MM.1S (cell line): Measurements from ENCODE around the gene SH3D19.

Source experiments
- DNase-seq: peaks from one replicate; pipeline ENCODE4 v3.0.0-alpha.2; 2015
- H2AFZ ChIP-seq: fragments of 300-600 bp; sonication (generic); 2 replicates; pipeline ENCODE4 v1.6.0; 2016; ENCODE audit warnings: antibody characterized with exemption, low read length
- H3F3A ChIP-seq: fragments of 300-600 bp; sonication (generic); 2 replicates; pipeline ENCODE4 v1.6.1; 2016; ENCODE audit warnings: mild to moderate bottlenecking, antibody characterized with exemption, low read length, moderate library complexity, mixed read lengths; ENCODE audit not compliant: insufficient read depth
- H3K27ac ChIP-seq: fragments of 300-600 bp; sonication (generic); 2 replicates; pipeline ENCODE4 v1.5.1; 2016; ENCODE audit warnings: mild to moderate bottlenecking, low read length
- H3K27me3 ChIP-seq: fragments of 300-600 bp; sonication (generic); replicated peaks from 2 replicates; pipeline ENCODE4 v1.6.0; 2016; ENCODE audit warnings: low read length; ENCODE audit not compliant: insufficient read depth
- H3K36me3 ChIP-seq: fragments of 300-600 bp; sonication (generic); replicated peaks from 2 replicates; pipeline ENCODE4 v1.6.1; 2016; ENCODE audit warnings: mild to moderate bottlenecking, low read length, mixed read lengths; ENCODE audit not compliant: insufficient read depth
- H3K4me1 ChIP-seq: fragments of 300-600 bp; sonication (generic); 2 replicates; pipeline ENCODE4 v1.6.1; 2016; ENCODE audit warnings: low read length, mixed read lengths
- H3K4me2 ChIP-seq: fragments of 300-600 bp; sonication (generic); 2 replicates; pipeline ENCODE4 v1.6.0; 2016; ENCODE audit warnings: low read depth, low read length
- H3K4me3 ChIP-seq: fragments of 300-600 bp; sonication (generic); 2 replicates; pipeline ENCODE4 v1.5.1; 2016; ENCODE audit warnings: low read length, mixed read lengths
- H3K79me2 ChIP-seq: fragments of 300-600 bp; sonication (generic); 2 replicates; pipeline ENCODE4 v1.6.1; 2016; ENCODE audit warnings: mixed run types, low read length, mixed read lengths
- H3K9ac ChIP-seq: fragments of 300-600 bp; sonication (generic); 2 replicates; pipeline ENCODE4 v1.6.1; 2016; ENCODE audit warnings: low read length, mixed read lengths
- H3K9me2 ChIP-seq: fragments of 300-600 bp; sonication (generic); replicated peaks from 2 replicates; pipeline ENCODE4 v1.6.1; 2016; ENCODE audit warnings: mild to moderate bottlenecking, low read length, mixed read lengths; ENCODE audit not compliant: insufficient read depth
- H3K9me3 ChIP-seq: fragments of 300-600 bp; sonication (generic); replicated peaks from 2 replicates; pipeline ENCODE4 v1.6.1; 2016; ENCODE audit warnings: mild to moderate bottlenecking, low read length, mixed read lengths; ENCODE audit not compliant: insufficient read depth
- H4K20me1 ChIP-seq: fragments of 300-600 bp; sonication (generic); 2 replicates; pipeline ENCODE4 v1.6.1; 2016; ENCODE audit warnings: mild to moderate bottlenecking, low read length, moderate library complexity, mixed read lengths; ENCODE audit not compliant: insufficient read depth
- EZH2 ChIP-seq: fragments of 300-600 bp; sonication (generic); optimal IDR thresholded peaks from 2 replicates; pipeline ENCODE3; 2017; ENCODE audit warnings: low read depth, mild to moderate bottlenecking, antibody characterized with exemption, low read length, mixed read lengths
- EZH2phosphoT487 ChIP-seq: fragments of 300-600 bp; sonication (generic); IDR thresholded peaks from 2 replicates; pipeline ENCODE4 v1.6.1; 2018; ENCODE audit warnings: antibody characterized with exemption, low read length
- TF ChIP-seq, protein P1 (sequence below): fragments of 300-600 bp; sonication (generic); IDR thresholded peaks from 2 replicates; pipeline ENCODE4 v1.5.1; 2016; ENCODE audit warnings: antibody characterized with exemption, low read length, mixed read lengths

The SH3D19 gene

DNA sequence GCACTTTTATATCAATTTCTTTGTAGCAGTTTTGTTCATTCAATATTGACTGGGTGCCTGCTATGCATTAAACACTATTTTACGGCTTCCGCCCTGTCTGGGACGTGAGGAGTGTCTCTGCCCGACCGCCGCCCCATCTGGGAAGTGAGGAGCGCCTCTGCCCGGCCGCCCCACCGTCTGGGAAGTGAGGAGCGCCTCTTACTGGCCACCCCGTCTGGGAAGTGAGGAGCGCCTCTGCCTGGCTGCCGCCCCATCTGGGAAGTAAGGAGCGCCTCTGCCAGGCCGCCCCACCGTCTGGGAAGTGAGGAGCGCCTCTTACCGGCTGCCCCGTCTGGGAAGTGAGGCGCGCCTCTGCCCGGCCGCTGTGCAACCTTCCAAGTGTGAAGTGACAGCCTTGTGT, 157.8 kb downstream of the SH3D19 start:
- H3K27ac ChIP-seq = no peak overlapping the region

DNA sequence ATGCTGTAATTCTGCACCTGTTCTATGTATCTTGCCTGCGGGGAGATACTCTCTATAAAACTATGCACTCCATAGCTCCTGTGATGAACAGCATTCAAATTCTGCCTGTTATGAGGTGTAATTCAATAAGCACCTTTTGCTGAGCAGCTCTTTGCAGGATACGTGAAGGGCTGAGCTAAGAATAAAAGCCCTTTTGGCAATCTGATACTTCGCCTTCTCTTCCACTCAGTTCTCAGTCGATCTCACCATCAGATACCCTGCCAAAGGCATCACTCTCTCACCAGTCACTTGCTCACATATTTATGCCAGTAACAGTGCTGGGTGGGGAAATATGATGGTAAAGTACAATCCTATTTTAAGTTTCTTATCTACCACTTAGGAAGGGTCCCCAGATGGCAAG, 158.8 kb downstream of the SH3D19 start:
- no peaks in the 10 kb centered on the region for H3K79me2 ChIP-seq
- H3K27ac ChIP-seq = no peak overlapping the region
- H3K9ac ChIP-seq = no peak overlapping the region
- no peaks in the 10 kb centered on the region for H3K9me3 ChIP-seq
- no peaks in the 10 kb centered on the region for H3K27me3 ChIP-seq
- no peaks in the 10 kb centered on the region for H3K36me3 ChIP-seq
- no peak overlapping the region for H3K4me3 ChIP-seq
- no peaks in the 10 kb centered on the region for H4K20me1 ChIP-seq
- TF ChIP-seq EZH2phosphoT487 (no peak), EZH2 (no peak)
- TF ChIP-seq, protein P1, sequence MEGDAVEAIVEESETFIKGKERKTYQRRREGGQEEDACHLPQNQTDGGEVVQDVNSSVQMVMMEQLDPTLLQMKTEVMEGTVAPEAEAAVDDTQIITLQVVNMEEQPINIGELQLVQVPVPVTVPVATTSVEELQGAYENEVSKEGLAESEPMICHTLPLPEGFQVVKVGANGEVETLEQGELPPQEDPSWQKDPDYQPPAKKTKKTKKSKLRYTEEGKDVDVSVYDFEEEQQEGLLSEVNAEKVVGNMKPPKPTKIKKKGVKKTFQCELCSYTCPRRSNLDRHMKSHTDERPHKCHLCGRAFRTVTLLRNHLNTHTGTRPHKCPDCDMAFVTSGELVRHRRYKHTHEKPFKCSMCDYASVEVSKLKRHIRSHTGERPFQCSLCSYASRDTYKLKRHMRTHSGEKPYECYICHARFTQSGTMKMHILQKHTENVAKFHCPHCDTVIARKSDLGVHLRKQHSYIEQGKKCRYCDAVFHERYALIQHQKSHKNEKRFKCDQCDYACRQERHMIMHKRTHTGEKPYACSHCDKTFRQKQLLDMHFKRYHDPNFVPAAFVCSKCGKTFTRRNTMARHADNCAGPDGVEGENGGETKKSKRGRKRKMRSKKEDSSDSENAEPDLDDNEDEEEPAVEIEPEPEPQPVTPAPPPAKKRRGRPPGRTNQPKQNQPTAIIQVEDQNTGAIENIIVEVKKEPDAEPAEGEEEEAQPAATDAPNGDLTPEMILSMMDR = no peak
- H3K9me2 ChIP-seq = no peaks in the 10 kb centered on the region
- H3F3A ChIP-seq = no peaks in the 10 kb centered on the region
- H3K4me1 ChIP-seq = no peaks in the 10 kb centered on the region
- H3K4me2 ChIP-seq = no peak overlapping the region
- no peak for DNase-seq
- no peak overlapping the region for H2AFZ ChIP-seq

More for the DNA sequence above, 157.8 kb downstream of the SH3D19 start:
- no peak for DNase-seq
- Histone ChIP-seq H3K36me3 (no peaks in the 10 kb centered on the region), H3K4me2 (no peak overlapping the region), H2AFZ (no peak overlapping the region), H3K9me2 (no peaks in the 10 kb centered on the region), H4K20me1 (no peaks in the 10 kb centered on the region), H3K27me3 (no peaks in the 10 kb centered on the region), H3K79me2 (no peaks in the 10 kb centered on the region), H3K4me1 (no peaks in the 10 kb centered on the region), H3K9ac (no peak overlapping the region), H3K4me3 (no peak overlapping the region), H3K9me3 (no peaks in the 10 kb centered on the region), H3F3A (no peaks in the 10 kb centered on the region)
- no peak for TF ChIP-seq EZH2
- TF ChIP-seq, protein P1 = no peak
- TF ChIP-seq EZH2phosphoT487 = no peak

DNA sequence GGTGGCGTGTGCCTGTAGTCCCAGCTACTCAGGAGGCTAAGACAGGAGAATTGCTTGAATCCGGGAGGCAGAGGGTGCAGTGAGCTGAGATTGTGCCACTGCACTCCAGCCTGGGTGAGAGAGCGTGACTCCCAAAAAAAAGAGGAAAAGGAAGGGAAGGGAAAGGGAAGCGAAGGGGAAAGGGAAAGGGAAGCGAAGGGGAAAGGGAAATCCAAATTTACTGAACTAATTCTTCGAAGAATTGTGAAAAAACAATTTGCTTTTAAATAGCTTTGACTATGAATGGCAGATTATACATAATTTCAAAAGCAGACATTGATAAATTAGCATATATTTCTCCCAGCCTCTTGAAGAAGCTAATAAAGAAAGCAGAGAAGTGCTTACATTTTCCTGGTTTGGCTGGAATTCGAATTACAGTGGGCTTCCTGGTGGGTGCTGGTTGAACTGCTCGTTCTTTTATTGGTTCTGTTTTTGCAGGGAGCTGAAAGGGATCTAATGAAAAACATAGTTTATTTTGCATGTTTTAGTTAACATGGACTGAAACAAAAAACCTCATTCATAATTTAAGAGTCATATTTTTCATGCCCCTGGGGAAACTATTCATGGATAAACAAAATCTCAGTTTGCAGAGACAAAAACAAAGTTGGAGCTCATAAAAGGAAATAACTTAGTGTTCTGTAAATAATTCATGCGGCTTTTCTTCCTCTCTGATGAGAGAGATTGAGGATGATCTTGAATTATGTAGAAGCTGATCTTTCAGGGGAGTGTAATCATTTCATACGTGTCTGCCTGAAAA, 160.0 kb downstream of the SH3D19 start:
- no peak for DNase-seq
- no peak overlapping the region for H3K9ac ChIP-seq
- TF ChIP-seq EZH2phosphoT487 = no peak
- TF ChIP-seq, protein P1 = no peak
- no peak for TF ChIP-seq EZH2

More for the DNA sequence above, 160.0 kb downstream of the SH3D19 start:
- H3K36me3 ChIP-seq = no peaks in the 10 kb centered on the region
- H3K4me3 ChIP-seq = no peak overlapping the region
- H3K79me2 ChIP-seq = no peaks in the 10 kb centered on the region
- no peaks in the 10 kb centered on the region for H3K9me2 ChIP-seq
- H3K4me1 ChIP-seq = no peaks in the 10 kb centered on the region
- no peaks in the 10 kb centered on the region for H4K20me1 ChIP-seq
- H3K27ac ChIP-seq = no peak overlapping the region
- H3K27me3 ChIP-seq = no peaks in the 10 kb centered on the region
- no peaks in the 10 kb centered on the region for H3K9me3 ChIP-seq
- no peak overlapping the region for H2AFZ ChIP-seq
- H3K4me2 ChIP-seq = no peak overlapping the region
- no peaks in the 10 kb centered on the region for H3F3A ChIP-seq
